HG02678 (cell line): ENCODE results near the gene ZDHHC12.

Experiments used
- ATAC-seq: cut with Tn5 transposase; IDR thresholded peaks from one replicate; pipeline ENCODE4 v1.9.1; 2021; ENCODE audit warnings: mild to moderate bottlenecking, moderate library complexity; ENCODE audit not compliant: unreplicated experiment

Gene ZDHHC12

GRCh38 chr9:128731093-128731492 is 7.2 kb upstream of the ZDHHC12 start:
- no peak for ATAC-seq

DNA sequence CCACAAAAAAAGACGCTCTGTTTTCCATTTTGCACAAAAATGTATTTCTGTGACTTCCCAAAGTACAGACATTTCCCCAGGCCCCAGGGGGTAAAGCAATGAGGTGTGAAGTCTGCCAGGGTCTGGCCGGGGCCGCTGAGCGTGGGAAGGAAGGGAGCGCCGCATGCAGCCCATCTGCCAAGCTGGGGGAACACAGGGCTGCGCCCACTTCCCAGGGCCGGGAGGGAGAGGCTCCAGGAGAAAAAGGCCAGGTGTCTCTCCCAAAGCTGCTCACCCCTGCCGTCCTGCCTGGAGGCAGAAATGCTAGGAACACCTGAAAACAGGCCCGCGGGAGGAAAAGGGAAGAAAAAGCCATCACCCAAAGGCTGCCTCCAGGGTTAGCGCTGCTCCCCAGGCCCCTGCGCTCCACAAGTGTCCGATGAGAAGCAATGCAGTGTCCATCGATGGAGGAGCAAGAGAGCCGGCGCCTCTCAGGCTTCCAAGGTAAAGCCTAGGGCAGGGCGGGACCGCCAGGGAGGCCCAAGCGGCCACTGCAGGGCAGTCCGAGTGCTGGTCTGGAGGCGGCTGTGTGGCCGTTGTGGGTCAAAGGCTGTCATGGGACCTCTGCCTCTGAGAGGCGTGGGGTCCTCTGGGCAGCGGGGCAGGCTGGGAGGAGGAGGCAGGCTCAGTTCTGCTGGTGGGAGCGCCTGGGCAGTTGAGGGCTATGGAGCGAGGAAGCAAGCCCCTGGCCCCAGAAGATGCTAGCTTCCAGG is 6.0 kb upstream of the ZDHHC12 start:
- no peak for ATAC-seq

GRCh38 chr9:128729302-128729701 is 5.4 kb upstream of the ZDHHC12 start:
- ATAC-seq: no peak

GRCh38 chr9:128728298-128728697 is 4.4 kb upstream of the ZDHHC12 start:
- no peak for ATAC-seq

DNA sequence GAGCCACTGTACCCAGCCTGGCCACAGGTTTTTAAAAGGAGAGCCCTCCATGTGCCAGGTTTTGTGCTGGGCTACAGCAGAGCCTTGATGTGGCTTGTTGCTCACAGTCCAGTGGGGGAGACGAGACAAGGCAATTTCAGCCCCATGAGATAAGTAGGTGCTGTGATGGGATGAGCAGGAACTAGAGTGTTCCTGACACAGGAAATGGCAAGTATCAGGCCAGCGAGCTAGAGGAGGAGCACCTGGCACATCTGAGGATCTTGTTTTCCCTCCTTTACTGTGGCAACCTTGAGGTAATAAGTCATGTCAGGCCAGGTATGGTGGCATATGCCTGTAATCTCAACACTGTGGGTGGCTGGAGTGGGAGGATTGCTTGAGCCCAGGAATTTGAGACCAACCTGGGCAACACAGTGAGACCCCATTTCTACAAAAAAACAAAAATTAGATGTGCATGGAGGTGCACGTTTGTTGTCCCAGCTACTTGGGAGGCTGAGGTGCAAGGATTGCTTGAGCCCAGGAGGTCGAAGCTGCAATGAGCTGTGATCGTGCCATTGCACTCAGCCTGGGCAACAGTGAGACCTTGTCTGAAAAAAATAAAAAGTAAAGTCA is 3.8 kb upstream of the ZDHHC12 start:
- ATAC-seq: no peak

- no peak for ATAC-seq
These were observed 851 bp upstream of the ZDHHC12 start for GRCh38 chr9:128724744-128725211.

GRCh38 chr9:128723352-128723865 is 518 bp downstream of the ZDHHC12 start:
- ATAC-seq: no peak

DNA sequence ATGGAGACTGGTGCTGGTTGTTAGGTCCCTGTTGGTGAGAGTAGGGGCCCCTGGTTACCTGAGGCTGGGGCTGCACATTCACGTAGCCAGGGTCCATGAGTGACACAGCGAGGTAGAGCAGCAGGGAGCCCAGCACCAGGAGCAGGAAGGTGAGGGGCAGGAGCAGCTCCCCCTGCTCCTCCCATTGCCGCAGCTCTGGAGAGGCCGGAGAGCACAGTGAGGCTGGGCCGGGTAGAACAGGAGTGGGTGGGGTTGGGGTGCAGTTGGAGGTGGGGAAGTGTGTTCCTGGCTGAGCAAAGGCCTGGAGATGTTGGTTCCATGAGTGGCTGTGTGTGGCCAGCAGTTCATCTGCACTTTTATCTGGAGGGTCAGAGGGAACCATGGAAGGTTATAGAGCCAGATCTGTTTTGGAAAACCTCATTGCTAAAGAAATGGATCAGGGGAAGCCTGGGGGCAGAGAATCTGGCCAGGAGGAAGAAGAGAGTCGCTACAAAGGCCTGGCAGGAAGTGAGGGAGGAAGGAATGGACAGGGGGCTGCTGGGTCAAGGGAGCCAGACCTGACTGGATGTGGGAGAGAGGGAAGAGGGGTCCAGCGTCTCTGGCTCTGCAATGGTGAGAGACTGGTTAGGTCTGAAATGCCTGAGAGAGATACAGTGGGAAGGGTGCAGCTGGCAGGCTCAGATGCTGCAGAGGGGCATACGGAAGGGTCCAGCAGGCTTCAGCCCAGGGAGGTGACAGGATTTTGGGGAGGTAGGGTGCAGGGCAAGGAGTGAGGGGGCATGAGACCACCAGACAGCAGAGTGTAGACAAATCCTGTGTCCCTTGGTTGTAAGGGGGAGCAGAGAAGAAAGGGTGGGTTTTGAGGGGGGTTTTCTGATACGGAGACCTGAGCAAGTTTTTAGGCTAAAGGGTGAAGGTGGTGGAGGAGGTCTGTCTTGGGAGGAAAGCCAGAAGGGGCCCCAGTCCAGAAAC is 1.3 kb downstream of the ZDHHC12 start:
- ATAC-seq: no peak

GRCh38 chr9:128721487-128722010 is 2.4 kb downstream of the ZDHHC12 start:
- no peak for ATAC-seq

DNA sequence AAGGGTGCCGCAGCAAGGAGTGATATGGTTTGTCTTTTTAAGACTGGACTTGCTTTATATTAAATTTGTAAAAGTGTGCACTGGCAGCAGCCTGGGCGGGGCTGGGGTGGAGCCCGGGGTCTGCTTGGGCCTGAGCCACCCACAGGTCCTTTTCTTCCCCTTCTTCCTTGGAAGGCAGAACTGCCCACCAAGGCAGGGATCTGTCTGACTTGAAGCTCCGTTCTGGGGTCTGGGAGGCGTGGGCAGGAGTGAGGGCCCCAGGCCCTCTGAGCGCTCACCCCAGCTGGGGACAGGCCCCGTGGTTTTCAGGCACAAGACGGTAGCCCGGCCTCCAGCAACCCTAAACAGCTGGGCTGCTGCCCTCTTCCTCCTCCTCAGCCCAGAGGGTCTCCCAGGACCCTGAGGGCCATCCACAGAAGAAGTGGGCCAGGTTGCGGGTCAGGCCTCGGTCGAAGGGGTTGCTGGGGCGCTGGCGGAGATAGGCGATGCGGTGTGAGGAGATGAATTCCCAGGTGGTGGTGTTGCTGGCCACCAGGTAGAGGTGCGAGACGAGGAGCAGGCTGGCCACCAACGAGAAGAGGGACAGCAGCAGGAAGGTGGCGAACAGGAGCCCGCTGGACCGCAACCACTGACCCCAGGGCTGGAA is 3.0 kb downstream of the ZDHHC12 start:
- ATAC-seq: no peak

GRCh38 chr9:128719919-128720605 is 3.9 kb downstream of the ZDHHC12 start:
- ATAC-seq: no peak

DNA sequence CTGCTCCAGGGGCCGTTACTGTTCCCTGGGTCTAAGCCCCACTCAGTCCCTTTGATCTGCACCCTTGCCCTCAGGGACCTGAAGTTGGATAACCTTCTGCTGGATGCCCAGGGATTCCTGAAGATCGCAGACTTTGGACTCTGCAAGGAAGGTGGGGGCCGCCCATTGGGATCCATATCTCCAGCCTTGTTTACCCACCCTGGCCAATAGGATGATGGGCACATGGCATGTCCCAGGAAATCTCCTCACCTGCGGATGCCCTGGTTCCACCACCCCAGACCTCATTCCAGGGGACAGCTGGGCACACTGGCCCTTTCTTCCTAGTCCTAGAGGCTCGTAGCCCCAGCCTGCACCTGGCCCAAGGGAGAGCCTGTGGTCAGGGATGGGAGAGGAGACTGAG is 5.5 kb downstream of the ZDHHC12 start:
- ATAC-seq: no peak

DNA sequence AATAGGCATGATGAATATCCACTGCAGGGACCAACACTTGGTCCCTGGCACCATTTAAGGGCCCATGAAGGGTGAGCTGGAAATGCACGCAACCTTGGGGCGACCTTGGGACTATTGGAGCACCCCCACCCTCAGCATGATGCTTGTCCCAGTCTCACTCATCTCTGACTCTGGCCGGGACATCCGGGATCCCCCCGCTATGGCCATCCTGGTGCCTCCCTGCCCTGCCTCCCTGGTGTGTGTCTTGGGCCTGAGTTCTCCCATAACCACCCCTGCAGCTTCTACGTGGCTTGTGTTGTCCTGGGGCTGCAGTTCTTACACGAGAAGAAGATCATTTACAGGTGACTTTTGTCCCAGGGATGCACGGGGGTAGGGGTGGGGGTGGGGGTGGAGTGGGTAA is 5.9 kb downstream of the ZDHHC12 start:
- no peak for ATAC-seq

- no peak for ATAC-seq
These were observed 7.2 kb downstream of the ZDHHC12 start for GRCh38 chr9:128716581-128717254.

DNA sequence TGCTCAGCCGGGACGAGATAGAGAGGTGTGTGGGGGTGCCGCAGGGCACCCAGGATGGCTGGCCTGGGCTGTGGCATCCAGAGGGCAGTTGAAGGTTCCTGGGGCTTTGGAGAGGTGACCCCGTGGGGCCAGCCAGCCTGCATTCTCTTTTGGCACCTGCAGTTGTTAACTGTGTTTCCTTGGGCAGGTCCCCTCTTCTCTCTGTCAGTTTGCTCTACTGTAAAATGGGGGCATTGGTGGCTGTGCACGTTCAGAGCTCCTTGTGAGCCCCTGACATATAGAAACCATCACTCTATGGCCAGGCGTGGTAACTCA is 8.5 kb downstream of the ZDHHC12 start:
- no peak for ATAC-seq

DNA sequence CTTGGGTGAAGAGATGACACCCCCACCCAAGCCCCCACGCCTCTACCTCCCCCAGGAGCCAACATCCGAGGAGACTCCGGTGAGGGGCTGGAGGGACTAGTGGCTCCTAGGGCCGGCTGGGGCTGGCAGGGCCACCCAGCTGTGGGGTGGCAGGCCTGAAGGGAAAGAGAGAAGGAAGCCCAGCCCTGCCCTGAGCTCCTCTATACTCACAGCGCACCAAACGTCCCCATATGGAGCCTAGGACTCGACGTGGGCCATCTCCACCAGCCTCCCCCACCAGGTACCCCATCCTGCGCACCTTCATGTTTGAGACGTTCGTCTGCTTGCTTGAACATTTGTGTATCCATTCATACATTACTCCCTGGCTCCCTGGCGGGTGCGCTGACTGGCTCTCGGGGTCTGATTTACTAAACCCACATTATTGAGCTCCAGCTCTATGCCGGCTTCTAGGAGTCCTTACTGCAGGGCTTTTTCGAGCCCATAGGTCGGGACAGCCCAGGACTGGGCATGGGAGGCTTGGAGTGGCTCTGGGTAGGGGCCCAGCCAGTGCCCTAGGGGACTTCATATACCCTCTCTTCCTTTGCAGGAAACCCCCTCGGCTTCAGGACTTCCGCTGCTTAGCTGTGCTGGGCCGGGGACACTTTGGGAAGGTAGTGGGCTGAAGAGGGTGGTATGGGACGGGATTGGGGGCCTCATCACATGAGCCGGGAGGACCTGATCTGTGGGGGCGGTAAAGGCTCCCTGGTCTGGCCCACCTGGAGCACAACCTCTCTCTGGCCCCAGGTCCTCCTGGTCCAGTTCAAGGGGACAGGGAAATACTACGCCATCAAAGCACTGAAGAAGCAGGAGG is 9.1 kb downstream of the ZDHHC12 start:
- no peak for ATAC-seq

- ATAC-seq: no peak
These were observed 9.9 kb downstream of the ZDHHC12 start for GRCh38 chr9:128713941-128714573.

GRCh38 chr9:128713411-128713780 is 10.5 kb downstream of the ZDHHC12 start:
- no peak for ATAC-seq
